WTC11 (cell line): ENCODE results near the gene KIF2A.

Experiments
- GTF2I ChIP-seq: fragments of 250-450 bp; sonication (Bioruptor Pico); conservative IDR thresholded peaks from 2 replicates; pipeline ENCODE4 v1.4.0; 2021; ENCODE audit warnings: mild to moderate bottlenecking
- IRF1 ChIP-seq: sonication (generic); formaldehyde crosslinking; IDR thresholded peaks from 2 replicates; pipeline ENCODE4 v1.8.0; 2023; ENCODE audit warnings: missing genetic modification reagents
- NR1H2 ChIP-seq: sonication (generic); formaldehyde crosslinking; IDR thresholded peaks from 2 replicates; pipeline ENCODE4 v1.9.0; 2021; ENCODE audit warnings: mild to moderate bottlenecking, moderate library complexity, missing genetic modification reagents
- TP53 ChIP-seq: sonication (generic); formaldehyde crosslinking; IDR thresholded peaks from 2 replicates; pipeline ENCODE4 v1.8.1; 2023; ENCODE audit warnings: mild to moderate bottlenecking, missing genetic modification reagents
- ZBTB43 ChIP-seq: sonication (generic); formaldehyde crosslinking; IDR thresholded peaks from 2 replicates; pipeline ENCODE4 v1.8.1; 2023; ENCODE audit warnings: mild to moderate bottlenecking, missing genetic modification reagents
- ZNF416 ChIP-seq: fragments of 250-450 bp; sonication (Bioruptor Pico); IDR thresholded peaks from 2 replicates; pipeline ENCODE4 v1.9.0; 2021; ENCODE audit warnings: mild to moderate bottlenecking, inconsistent platforms
- TF ChIP-seq, protein P1 (sequence below): fragments of 200-600 bp; IDR thresholded peaks from 2 replicates; pipeline ENCODE4 v1.8.0; 2022; ENCODE audit warnings: antibody characterized with exemption
- TF ChIP-seq, protein P2 (sequence below): sonication (generic); formaldehyde crosslinking; IDR thresholded peaks from 2 replicates; pipeline ENCODE4 v1.8.1; 2023; ENCODE audit warnings: mild to moderate bottlenecking, missing genetic modification reagents, borderline replicate concordance
- TF ChIP-seq, protein P3 (sequence below): sonication (generic); formaldehyde crosslinking; IDR thresholded peaks from 2 replicates; pipeline ENCODE4 v1.8.1; 2022; ENCODE audit warnings: low read depth, missing genetic modification reagents, borderline replicate concordance

- TF ChIP-seq, protein P1, sequence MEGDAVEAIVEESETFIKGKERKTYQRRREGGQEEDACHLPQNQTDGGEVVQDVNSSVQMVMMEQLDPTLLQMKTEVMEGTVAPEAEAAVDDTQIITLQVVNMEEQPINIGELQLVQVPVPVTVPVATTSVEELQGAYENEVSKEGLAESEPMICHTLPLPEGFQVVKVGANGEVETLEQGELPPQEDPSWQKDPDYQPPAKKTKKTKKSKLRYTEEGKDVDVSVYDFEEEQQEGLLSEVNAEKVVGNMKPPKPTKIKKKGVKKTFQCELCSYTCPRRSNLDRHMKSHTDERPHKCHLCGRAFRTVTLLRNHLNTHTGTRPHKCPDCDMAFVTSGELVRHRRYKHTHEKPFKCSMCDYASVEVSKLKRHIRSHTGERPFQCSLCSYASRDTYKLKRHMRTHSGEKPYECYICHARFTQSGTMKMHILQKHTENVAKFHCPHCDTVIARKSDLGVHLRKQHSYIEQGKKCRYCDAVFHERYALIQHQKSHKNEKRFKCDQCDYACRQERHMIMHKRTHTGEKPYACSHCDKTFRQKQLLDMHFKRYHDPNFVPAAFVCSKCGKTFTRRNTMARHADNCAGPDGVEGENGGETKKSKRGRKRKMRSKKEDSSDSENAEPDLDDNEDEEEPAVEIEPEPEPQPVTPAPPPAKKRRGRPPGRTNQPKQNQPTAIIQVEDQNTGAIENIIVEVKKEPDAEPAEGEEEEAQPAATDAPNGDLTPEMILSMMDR = no peak
- TF ChIP-seq IRF1 (no peak), TP53 (CRISPR knock-in tag) (no peak), ZBTB43 (CRISPR knock-in tag) (no peak), ZNF416 (CRISPR knock-in tag) (no peak), NR1H2 (CRISPR knock-in tag) (no peak), GTF2I (CRISPR knock-in tag) (no peak)
- TF ChIP-seq, protein P2, sequence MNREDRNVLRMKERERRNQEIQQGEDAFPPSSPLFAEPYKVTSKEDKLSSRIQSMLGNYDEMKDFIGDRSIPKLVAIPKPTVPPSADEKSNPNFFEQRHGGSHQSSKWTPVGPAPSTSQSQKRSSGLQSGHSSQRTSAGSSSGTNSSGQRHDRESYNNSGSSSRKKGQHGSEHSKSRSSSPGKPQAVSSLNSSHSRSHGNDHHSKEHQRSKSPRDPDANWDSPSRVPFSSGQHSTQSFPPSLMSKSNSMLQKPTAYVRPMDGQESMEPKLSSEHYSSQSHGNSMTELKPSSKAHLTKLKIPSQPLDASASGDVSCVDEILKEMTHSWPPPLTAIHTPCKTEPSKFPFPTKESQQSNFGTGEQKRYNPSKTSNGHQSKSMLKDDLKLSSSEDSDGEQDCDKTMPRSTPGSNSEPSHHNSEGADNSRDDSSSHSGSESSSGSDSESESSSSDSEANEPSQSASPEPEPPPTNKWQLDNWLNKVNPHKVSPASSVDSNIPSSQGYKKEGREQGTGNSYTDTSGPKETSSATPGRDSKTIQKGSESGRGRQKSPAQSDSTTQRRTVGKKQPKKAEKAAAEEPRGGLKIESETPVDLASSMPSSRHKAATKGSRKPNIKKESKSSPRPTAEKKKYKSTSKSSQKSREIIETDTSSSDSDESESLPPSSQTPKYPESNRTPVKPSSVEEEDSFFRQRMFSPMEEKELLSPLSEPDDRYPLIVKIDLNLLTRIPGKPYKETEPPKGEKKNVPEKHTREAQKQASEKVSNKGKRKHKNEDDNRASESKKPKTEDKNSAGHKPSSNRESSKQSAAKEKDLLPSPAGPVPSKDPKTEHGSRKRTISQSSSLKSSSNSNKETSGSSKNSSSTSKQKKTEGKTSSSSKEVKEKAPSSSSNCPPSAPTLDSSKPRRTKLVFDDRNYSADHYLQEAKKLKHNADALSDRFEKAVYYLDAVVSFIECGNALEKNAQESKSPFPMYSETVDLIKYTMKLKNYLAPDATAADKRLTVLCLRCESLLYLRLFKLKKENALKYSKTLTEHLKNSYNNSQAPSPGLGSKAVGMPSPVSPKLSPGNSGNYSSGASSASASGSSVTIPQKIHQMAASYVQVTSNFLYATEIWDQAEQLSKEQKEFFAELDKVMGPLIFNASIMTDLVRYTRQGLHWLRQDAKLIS (CRISPR knock-in tag) = no peak
- TF ChIP-seq, protein P3, sequence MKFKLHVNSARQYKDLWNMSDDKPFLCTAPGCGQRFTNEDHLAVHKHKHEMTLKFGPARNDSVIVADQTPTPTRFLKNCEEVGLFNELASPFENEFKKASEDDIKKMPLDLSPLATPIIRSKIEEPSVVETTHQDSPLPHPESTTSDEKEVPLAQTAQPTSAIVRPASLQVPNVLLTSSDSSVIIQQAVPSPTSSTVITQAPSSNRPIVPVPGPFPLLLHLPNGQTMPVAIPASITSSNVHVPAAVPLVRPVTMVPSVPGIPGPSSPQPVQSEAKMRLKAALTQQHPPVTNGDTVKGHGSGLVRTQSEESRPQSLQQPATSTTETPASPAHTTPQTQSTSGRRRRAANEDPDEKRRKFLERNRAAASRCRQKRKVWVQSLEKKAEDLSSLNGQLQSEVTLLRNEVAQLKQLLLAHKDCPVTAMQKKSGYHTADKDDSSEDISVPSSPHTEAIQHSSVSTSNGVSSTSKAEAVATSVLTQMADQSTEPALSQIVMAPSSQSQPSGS (CRISPR knock-in tag) = no peak
Observed at GRCh38 chr5:62424763-62425162, 118.8 kb downstream of the KIF2A start.
